IPS-NIHi7 (cell line): ENCODE measurements around the gene AUTS2.

Source experiments
- DNase-seq: peaks from one replicate; pipeline ENCODE4 v3.0.0; 2012; ENCODE audit warnings: mixed read lengths; ENCODE audit errors: extremely low spot score

AUTS2 gene

GRCh38 chr7:70743531-70744325 is 1145.5 kb downstream of the AUTS2 start:
- no peak for DNase-seq

GRCh38 chr7:70744492-70744891 is 1146.2 kb downstream of the AUTS2 start:
- DNase-seq = no peak

GRCh38 chr7:70749831-70750230 is 1151.6 kb downstream of the AUTS2 start:
- DNase-seq = no peak

- DNase-seq = no peak
These were observed 1153.6 kb downstream of the AUTS2 start for GRCh38 chr7:70751895-70752294.

- no peak for DNase-seq
These were observed 1154.5 kb downstream of the AUTS2 start for GRCh38 chr7:70752794-70753241.

DNA sequence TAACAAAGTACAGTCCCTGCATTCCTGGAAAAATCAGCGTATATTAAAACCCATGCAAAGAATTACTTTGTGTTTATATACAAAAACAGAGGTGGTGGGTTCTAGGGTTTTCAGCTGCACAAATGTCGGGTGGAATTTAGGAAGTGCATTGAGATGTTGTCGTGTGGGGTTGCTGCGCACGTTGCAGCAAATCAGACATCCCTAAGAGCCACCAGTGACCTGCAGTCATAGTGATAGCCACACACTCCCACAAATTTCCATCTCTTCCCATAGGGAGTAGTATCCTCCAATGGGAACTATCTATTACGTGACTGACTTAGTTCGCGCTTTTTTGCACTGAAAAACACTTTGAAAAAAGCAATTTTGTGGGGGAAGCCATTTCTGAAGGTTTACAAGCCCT is 1158.5 kb downstream of the AUTS2 start:
- no peak for DNase-seq

DNA sequence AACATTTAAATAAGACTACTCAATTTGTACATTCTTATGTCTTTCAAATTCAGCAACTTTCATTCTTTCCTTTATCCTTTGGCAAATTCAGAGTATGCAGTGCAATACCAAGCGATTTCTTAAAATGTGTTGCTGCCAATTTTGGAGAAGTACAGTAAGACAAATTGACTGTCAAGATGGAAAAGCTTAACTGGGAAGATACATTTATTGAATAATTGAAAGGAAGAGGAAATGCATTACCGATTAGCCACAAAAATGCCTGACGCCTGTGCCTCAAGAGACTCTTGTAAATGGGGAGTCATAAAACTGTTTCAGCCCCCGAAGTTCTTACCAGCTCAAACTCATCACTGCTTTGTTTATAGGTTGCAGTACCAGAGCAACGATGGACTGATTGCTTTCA is 1160.4 kb downstream of the AUTS2 start:
- no peak for DNase-seq

DNA sequence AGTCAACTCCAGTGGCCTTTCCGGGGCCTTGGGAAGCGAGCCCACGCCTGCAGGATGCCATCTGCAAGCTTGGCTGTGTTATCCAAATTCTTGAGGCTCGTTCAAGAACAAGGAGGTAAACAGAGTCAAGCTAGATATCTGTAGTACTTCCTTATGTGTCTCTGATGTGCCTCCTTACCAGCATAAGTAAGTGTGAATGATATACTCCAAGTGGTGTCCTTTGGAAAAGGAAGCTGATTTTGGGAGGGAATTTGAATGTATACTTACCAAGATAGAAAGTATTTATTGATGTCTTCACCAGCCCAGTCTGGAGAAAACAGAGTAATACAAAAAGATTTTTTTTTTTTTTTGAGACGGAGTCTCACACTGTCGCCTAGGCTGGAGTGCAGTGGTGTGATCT is 1161.4 kb downstream of the AUTS2 start:
- DNase-seq = no peak

GRCh38 chr7:70761711-70762328 is 1163.5 kb downstream of the AUTS2 start:
- no peak for DNase-seq

DNA sequence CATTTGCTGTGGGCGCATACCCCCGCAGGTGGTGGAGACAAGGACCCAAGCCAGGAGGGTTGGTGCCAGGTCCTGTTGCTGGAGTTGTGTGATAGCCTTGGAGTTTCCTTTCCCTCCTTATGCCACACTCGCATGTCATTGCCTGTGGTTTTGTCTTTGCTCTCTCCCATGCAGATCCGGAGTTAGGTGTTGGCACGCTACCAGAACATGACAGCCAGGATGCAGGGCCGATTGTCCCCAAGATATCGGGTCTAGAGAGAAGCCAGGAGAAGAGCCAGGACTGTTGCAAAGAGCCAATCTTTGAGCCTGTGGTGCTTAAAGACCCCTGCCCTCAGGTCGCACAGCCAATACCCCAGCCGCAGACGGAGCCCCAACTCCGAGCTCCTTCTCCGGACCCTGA is 1164.4 kb downstream of the AUTS2 start:
- DNase-seq = no peak

DNA sequence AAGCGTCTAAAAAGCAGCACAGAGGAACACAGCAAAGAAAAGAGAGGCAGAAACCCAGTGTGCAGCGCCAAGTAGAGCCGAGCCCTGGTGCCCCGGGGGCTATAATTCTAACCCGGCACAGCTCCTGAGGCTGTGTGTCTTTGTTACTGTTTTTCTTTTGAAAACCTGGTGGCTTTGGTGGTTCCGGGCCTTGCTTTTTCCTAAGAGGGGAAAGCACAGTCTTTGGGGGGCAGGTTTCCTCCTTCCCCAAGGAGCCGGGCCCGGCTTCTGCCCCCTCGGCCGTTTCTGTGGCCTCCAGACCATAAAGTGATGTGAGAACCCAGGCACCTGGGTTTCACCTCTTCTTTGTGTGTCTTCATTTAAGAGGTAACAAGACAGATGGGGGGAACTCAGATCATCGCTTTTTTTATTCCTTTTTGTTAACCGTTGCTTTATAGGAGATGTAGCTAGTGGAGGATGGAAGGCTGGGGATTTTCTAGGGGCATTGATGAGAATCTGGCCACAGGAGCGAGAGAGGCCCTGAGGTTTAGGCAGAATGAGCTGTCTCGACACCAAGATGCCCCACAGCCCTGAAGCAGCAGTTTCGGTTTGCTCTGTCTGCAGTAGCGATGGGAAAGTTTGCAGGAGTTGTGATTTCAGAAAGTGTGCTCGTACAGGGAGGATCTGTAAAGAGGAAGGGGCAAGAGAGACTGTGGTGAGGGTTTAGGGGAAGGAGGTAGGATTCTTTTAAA is 1165.9 kb downstream of the AUTS2 start:
- no peak for DNase-seq

- DNase-seq = no peak
These were observed 1166.5 kb downstream of the AUTS2 start for GRCh38 chr7:70764701-70765208.

- no peak for DNase-seq
These were observed 1167.4 kb downstream of the AUTS2 start for GRCh38 chr7:70765651-70766050.

GRCh38 chr7:70766109-70766508 is 1167.8 kb downstream of the AUTS2 start:
- no peak for DNase-seq

DNA sequence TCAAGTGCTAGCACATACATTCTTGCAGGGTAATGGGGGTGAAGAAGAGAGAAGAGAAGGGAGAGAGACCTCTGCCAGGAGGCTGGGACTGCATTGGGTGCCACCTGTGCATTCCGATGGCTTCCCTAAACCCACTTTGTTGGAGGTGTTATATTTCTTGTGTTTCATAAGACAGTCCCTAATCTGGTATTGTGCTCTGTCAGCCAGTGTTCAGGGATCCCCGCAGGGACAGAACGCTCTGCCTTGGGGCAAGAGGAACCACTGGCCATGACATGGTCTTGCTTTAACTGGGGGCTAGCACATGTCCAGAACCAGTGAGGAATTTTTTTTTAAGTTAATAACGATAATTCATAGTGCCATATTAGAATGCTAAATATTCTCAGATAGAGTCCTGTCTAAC is 1168.4 kb downstream of the AUTS2 start:
- DNase-seq = no peak

DNA sequence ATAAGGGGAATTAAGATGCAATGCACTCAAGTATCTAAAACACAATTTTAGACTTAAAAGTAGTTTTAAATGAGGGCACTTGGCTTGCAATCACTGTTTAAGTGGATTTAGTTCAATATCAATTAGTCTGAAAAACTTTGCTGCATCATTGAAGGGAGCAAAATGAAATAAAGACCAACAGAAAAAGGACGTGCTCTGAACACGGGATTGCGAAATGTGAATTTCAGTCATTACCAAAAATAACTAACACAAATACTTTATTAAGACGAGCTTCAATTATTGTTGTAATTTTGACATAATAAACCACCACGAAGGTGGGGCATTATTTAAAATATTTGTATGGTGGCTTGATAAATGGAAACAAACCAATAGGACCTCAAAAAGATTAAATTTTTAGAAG is 1171.9 kb downstream of the AUTS2 start:
- DNase-seq = no peak

GRCh38 chr7:70771451-70771850 is 1173.2 kb downstream of the AUTS2 start:
- peak; percentile 26 for DNase-seq

DNA sequence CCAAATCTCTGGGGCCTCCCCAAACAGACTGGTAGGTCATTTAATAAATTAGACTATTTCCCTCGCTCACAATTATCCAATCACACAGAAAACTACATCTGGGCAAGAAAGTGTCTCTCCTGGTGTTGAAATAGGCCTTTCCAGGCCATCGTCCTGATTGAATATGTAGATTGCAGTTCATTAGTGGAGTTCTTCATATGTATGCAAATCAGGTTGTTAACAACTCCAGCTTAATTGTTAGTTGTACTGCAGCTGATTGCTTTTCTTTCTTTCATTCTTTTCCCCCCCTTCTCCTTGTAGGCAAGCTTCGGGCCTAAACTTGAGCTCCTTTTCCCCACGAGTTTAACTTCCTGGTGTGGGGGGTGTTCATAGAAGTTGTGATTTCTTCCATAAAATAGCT is 1174.6 kb downstream of the AUTS2 start:
- DNase-seq = no peak

GRCh38 chr7:70773406-70773805 is 1175.1 kb downstream of the AUTS2 start:
- DNase-seq = no peak

- no peak for DNase-seq
These were observed 1176.8 kb downstream of the AUTS2 start for GRCh38 chr7:70774950-70775527.

- DNase-seq = peak; percentile 49
These were observed 1177.4 kb downstream of the AUTS2 start for GRCh38 chr7:70775570-70776156.

DNA sequence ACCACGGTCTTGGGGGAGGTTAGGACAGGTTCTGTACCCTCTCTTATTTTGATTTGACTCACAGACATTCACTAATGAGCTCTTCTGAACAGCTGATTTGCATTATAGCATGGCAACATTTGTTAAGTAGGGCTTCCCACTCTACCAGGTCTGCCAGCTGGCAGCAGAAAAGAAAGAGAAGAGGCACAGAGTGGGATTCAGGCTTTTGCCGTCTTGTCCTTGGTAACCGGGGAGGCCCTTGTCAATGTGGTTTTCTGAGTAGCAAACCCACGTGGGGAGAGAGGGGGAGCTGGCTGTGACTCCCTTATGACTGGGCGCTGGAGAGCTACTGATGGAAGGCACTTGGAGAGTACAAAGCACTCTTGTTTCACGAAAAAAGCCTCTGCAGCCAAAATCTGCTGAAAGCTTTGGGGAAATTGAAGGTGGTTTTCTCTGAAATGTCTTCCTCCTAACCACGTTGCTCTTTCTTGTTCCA is 1178.4 kb downstream of the AUTS2 start:
- no peak for DNase-seq
